ENCODE measurements around the gene KLHL14. TPM values are rescaled to one million over a fixed set of nuclear protein-coding genes. Genes with fewer than 3 reads are reported as not detected.

The KLHL14 gene
- total RNA-seq, 1 donor from 2014 or later: 7.0 TPM

GRCh38 chr18:32717126-32717525 is 55.7 kb downstream of the KLHL14 start:
- DNase-seq (ENCODE audit: low spot score, unreplicated experiment): no peak
- Mint-ChIP-seq H3K27ac (no peak overlapping the region), H3K4me1 (ENCODE audit: low read depth) (peaks cover 4% of the 10 kb centered on the region), H3K9me3 (ENCODE audit: low read depth) (no peaks in the 10 kb centered on the region), H3K27me3 (peaks cover 9% of the 10 kb centered on the region), H3K4me3 (ENCODE audit: low read depth) (no peak overlapping the region), H3K36me3 (ENCODE audit: insufficient read depth) (peaks cover 1% of the 10 kb centered on the region)
- no peak for TF ChIP-seq CTCF (IDR thresholded peaks at IDR 0.05; ENCODE audit: unreplicated experiment)

GRCh38 chr18:32714571-32715148 is 58.2 kb downstream of the KLHL14 start:
- DNase-seq (ENCODE audit: low spot score, unreplicated experiment): peak; percentile 18
- Mint-ChIP-seq H3K36me3 (ENCODE audit: insufficient read depth) (no peaks in the 10 kb centered on the region), H3K4me1 (ENCODE audit: low read depth) (peaks cover 4% of the 10 kb centered on the region), H3K4me3 (ENCODE audit: low read depth) (no peak overlapping the region), H3K27ac (no peak overlapping the region), H3K27me3 (no peaks in the 10 kb centered on the region), H3K9me3 (ENCODE audit: low read depth) (no peaks in the 10 kb centered on the region)
- TF ChIP-seq CTCF (IDR thresholded peaks at IDR 0.05; ENCODE audit: unreplicated experiment): peak; percentile 77

- Mint-ChIP-seq H3K9me3 (ENCODE audit: low read depth) (no peaks in the 10 kb centered on the region), H3K4me3 (ENCODE audit: low read depth) (no peak overlapping the region), H3K27ac (no peak overlapping the region)
Observed at GRCh38 chr18:32712860-32713259, 60.0 kb downstream of the KLHL14 start.

GRCh38 chr18:32711862-32712261 is 61.0 kb downstream of the KLHL14 start:
- H3K27me3 Mint-ChIP-seq: no peaks in the 10 kb centered on the region
- H3K4me3 Mint-ChIP-seq (ENCODE audit: low read depth): no peak overlapping the region
- H3K36me3 Mint-ChIP-seq (ENCODE audit: insufficient read depth): no peaks in the 10 kb centered on the region
- no peak overlapping the region for H3K27ac Mint-ChIP-seq
- TF ChIP-seq CTCF (IDR thresholded peaks at IDR 0.05; ENCODE audit: unreplicated experiment): no peak
- DNase-seq (ENCODE audit: low spot score, unreplicated experiment): no peak
- no peaks in the 10 kb centered on the region for H3K9me3 Mint-ChIP-seq (ENCODE audit: low read depth)
- peaks cover 5% of the 10 kb centered on the region for H3K4me1 Mint-ChIP-seq (ENCODE audit: low read depth)

More at GRCh38 chr18:32712860-32713259, 60.0 kb downstream of the KLHL14 start:
- Mint-ChIP-seq H3K36me3 (ENCODE audit: insufficient read depth) (no peaks in the 10 kb centered on the region), H3K4me1 (ENCODE audit: low read depth) (peaks cover 4% of the 10 kb centered on the region), H3K27me3 (no peaks in the 10 kb centered on the region)
- DNase-seq (ENCODE audit: low spot score, unreplicated experiment): no peak
- no peak for TF ChIP-seq CTCF (IDR thresholded peaks at IDR 0.05; ENCODE audit: unreplicated experiment)

GRCh38 chr18:32707586-32707985 is 65.2 kb downstream of the KLHL14 start:
- Mint-ChIP-seq H3K27ac (no peak overlapping the region), H3K9me3 (ENCODE audit: low read depth) (no peaks in the 10 kb centered on the region), H3K36me3 (ENCODE audit: insufficient read depth) (no peaks in the 10 kb centered on the region), H3K4me1 (ENCODE audit: low read depth) (peaks cover 1% of the 10 kb centered on the region), H3K27me3 (no peaks in the 10 kb centered on the region), H3K4me3 (ENCODE audit: low read depth) (no peak overlapping the region)
- TF ChIP-seq CTCF (IDR thresholded peaks at IDR 0.05; ENCODE audit: unreplicated experiment): no peak
- DNase-seq (ENCODE audit: low spot score, unreplicated experiment): no peak
